Gastrocnemius medialis (tissue), 4 donors: ENCODE measurements around the gene FFAR1. TPM values are rescaled to one million over a fixed set of nuclear protein-coding genes. Genes with fewer than 3 reads are reported as not detected.

Source experiments
- ATAC-seq, 2 donors: fragments of 150-250 bp; one replicate each; pipeline ENCODE4 v1.9.1; 2016
- DNase-seq, 2 donors: peaks; one replicate each; pipeline ENCODE4 v3.0.0-alpha.2; 2019
- H3K27ac ChIP-seq, 4 donors: fragments of 200-600 bp; sonication (generic); 1 replicate in 1 of 4; 2 replicates in 3 of 4; pipeline ENCODE4 v1.5.1; 2016 to 2018; ENCODE audit warnings: mild to moderate bottlenecking in 2 of 4, moderate library complexity in 1 of 4
- H3K27me3 ChIP-seq, 3 donors: fragments of 200-600 bp; sonication (generic) in 2 of 3; 1 replicate in 1 of 3; 2 replicates in 2 of 3; pipeline versions ENCODE4 v1.5.1 to v1.6.0; 2016 to 2019; ENCODE audit warnings: mild to moderate bottlenecking in 1 of 3, moderate library complexity in 1 of 3
- H3K36me3 ChIP-seq, 2 donors: fragments of 200-600 bp; sonication (generic) in 1 of 2; one replicate each; pipeline ENCODE4 v1.5.1; 2017 to 2018
- H3K4me1 ChIP-seq, 2 donors: fragments of 200-600 bp; sonication (generic) in 1 of 2; one replicate each; pipeline ENCODE4 v1.5.1; 2016 to 2017; ENCODE audit warnings: mild to moderate bottlenecking in 2 of 2
- H3K4me3 ChIP-seq, 4 donors: fragments of 200-600 bp; sonication (generic) in 3 of 4; 1 replicate in 1 of 4; 2 replicates in 3 of 4; pipeline ENCODE4 v1.5.1; 2016 to 2019; ENCODE audit warnings: mild to moderate bottlenecking in 2 of 4
- H3K9me3 ChIP-seq, 3 donors: fragments of 200-600 bp; sonication (generic) in 2 of 3; 1 replicate in 1 of 3; 2 replicates in 2 of 3; pipeline ENCODE4 v1.5.1; 2016 to 2019
- CTCF ChIP-seq, 5 experiments: fragments of 450-650 bp in 3 of 5; fragments of 200-600 bp in 2 of 5; sonication (generic) in 2 of 5; IDR thresholded peaks in 4 of 5; conservative IDR thresholded peaks in 1 of 5; 1 replicate in 4 of 5; 2 replicates in 1 of 5; pipeline ENCODE4 v1.5.1; 2016 to 2019; ENCODE audit warnings: antibody characterized with exemption in 5 of 5, mild to moderate bottlenecking in 3 of 5, moderate library complexity in 3 of 5
- POLR2A ChIP-seq, 2 donors: fragments of 450-650 bp; IDR thresholded peaks; one replicate each; pipeline ENCODE4 v1.6.1; 2017; ENCODE audit warnings: antibody characterized with exemption in 2 of 2, mild to moderate bottlenecking in 2 of 2, moderate library complexity in 2 of 2
- in situ Hi-C, 4 donors: fragments of 200-750 bp; cut with MboI; loops; one replicate each; pipeline versions ENCODE4 v1.15.0 to v1.8.0; 2017; ENCODE audit warnings: low sequenced_read_pairs in 4 of 4
- intact Hi-C: fragments of 100-400 bp; cut with DNase I; formaldehyde crosslinking; loops from one replicate; pipeline ENCODE4 v1.15.1; 2023; ENCODE audit warnings: low total_unique reads
- total RNA-seq, 4 donors: library from RNA; depleted of rRNA; stranded (reverse); fragments of >200 nt; gene quantifications; one replicate each; pipeline versions ENCODE4 v1.1.0 to v1.2.3, GENCODE V29; 2016

The FFAR1 gene
- total RNA-seq, 4 donors from 2014 or later: not detected

- DNase-seq (no peak), ATAC-seq (no peak)
- intact Hi-C loops: no loop called here
- TF ChIP-seq POLR2A (IDR thresholded peaks at IDR 0.05): no peak
- TF ChIP-seq CTCF (IDR thresholded peaks at IDR 0.05 in 4 of 5, conservative IDR thresholded peaks at IDR 0.05 in 1 of 5): no peak
- H3K27me3 ChIP-seq: peaks cover 0 to 6% (median 4%) of the 10 kb centered on the region in 3 donors
- no peaks in the 10 kb centered on the region for H3K9me3 ChIP-seq
- no peak overlapping the region for H3K4me3 ChIP-seq
- H3K36me3 ChIP-seq: no peaks in the 10 kb centered on the region
- H3K4me1 ChIP-seq: no peaks in the 10 kb centered on the region
- in situ Hi-C loops: no loop called here
- no peak overlapping the region for H3K27ac ChIP-seq
These were observed 25.7 kb upstream of the FFAR1 start for GRCh38 chr19:35322014-35322413.

DNA sequence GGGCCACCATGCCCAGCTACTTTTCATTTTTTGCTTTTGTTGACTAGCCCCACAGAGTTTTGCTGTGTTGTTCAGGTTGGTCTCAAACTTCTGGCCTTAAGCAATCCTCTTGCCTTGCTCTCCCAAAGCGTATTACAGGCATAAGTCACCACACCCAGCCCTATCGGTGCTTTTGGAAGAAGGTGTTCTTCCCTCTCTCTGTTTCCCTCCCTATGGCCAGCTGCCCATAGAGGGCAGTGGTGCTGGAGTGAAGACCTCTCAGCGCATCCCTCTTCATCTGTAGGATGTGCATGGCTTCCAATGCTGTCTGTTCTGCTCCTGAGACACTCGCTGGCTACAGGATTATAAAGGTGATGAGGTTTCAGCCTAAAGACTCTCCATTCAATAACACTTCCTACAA, 20.1 kb upstream of the FFAR1 start:
- intact Hi-C loops: no loop called here
- in situ Hi-C loops: no loop called here
- Histone ChIP-seq H3K36me3 (no peaks in the 10 kb centered on the region), H3K27me3 (peaks cover 7 to 11% (median 8%) of the 10 kb centered on the region in 3 donors), H3K4me3 (no peak overlapping the region), H3K4me1 (no peaks in the 10 kb centered on the region), H3K27ac (no peak overlapping the region), H3K9me3 (no peaks in the 10 kb centered on the region)
- TF ChIP-seq CTCF (IDR thresholded peaks at IDR 0.05 in 4 of 5, conservative IDR thresholded peaks at IDR 0.05 in 1 of 5): no peak
- DNase-seq: no peak
- ATAC-seq: no peak

GRCh38 chr19:35328851-35329285, 18.8 kb upstream of the FFAR1 start, which contains the start of gene CD22:
CD22 (plus strand) TSS chr19:35329187; CDS start chr19:35332041, 2,854 bp downstream.
- no peaks in the 10 kb centered on the region for H3K36me3 ChIP-seq
- ATAC-seq: no peak
- H3K4me1 ChIP-seq: no peaks in the 10 kb centered on the region
- H3K27ac ChIP-seq: no peak within 1 kb of the TSS
- no peak for TF ChIP-seq CTCF (IDR thresholded peaks at IDR 0.05 in 4 of 5, conservative IDR thresholded peaks at IDR 0.05 in 1 of 5)
- intact Hi-C loops (no loop called here), in situ Hi-C loops (no loop called here)
- no peaks in the 10 kb centered on the region for H3K9me3 ChIP-seq
- DNase-seq: no peak
- H3K4me3 ChIP-seq: no peak within 1 kb of the TSS
- peaks cover 8 to 11% (median 8%) of the 10 kb centered on the region in 3 donors for H3K27me3 ChIP-seq

GRCh38 chr19:35329323-35329722, 18.4 kb upstream of the FFAR1 start:
- Histone ChIP-seq H3K4me1 (no peaks in the 10 kb centered on the region), H3K36me3 (no peaks in the 10 kb centered on the region), H3K27ac (no peak overlapping the region), H3K4me3 (no peak overlapping the region), H3K27me3 (peaks cover 8 to 11% (median 9%) of the 10 kb centered on the region in 3 donors), H3K9me3 (no peaks in the 10 kb centered on the region)
- TF ChIP-seq POLR2A (IDR thresholded peaks at IDR 0.05) (no peak), CTCF (IDR thresholded peaks at IDR 0.05 in 4 of 5, conservative IDR thresholded peaks at IDR 0.05 in 1 of 5) (no peak)
- in situ Hi-C loops (no loop called here), intact Hi-C loops (no loop called here)
- DNase-seq: no peak
- no peak for ATAC-seq

- H3K4me3 ChIP-seq: no peak overlapping the region
- H3K9me3 ChIP-seq: no peaks in the 10 kb centered on the region
- in situ Hi-C loops (no loop called here), intact Hi-C loops (no loop called here)
- TF ChIP-seq POLR2A (IDR thresholded peaks at IDR 0.05) (no peak), CTCF (IDR thresholded peaks at IDR 0.05 in 4 of 5, conservative IDR thresholded peaks at IDR 0.05 in 1 of 5) (no peak)
- ATAC-seq: no peak
- DNase-seq: no peak
- H3K36me3 ChIP-seq: no peaks in the 10 kb centered on the region
- no peak overlapping the region for H3K27ac ChIP-seq
- H3K27me3 ChIP-seq: peaks cover 8 to 11% (median 9%) of the 10 kb centered on the region in 3 donors
- no peaks in the 10 kb centered on the region for H3K4me1 ChIP-seq
These were observed 17.2 kb upstream of the FFAR1 start for GRCh38 chr19:35330475-35330874.
